Esophagus muscularis mucosa (tissue), 3 donors: Measurements from ENCODE around the gene POLR1F.

Experiments used
- CTCF ChIP-seq, 3 experiments: fragments of 200-600 bp in 2 of 3; fragments of 450-650 bp in 1 of 3; sonication (generic) in 2 of 3; IDR thresholded peaks; one replicate each; pipeline ENCODE4 v1.5.1; 2017 to 2019; ENCODE audit warnings: antibody characterized with exemption in 3 of 3, mild to moderate bottlenecking in 2 of 3, moderate library complexity in 1 of 3
- POLR2A ChIP-seq: fragments of 450-650 bp; IDR thresholded peaks from one replicate; pipeline ENCODE4 v1.6.1; 2017; ENCODE audit warnings: antibody characterized with exemption, moderate library complexity, mild to moderate bottlenecking, low read depth
- POLR2AphosphoS5 ChIP-seq, 2 donors: sonication (generic); formaldehyde crosslinking; IDR thresholded peaks; one replicate each; pipeline ENCODE4 v1.6.1; 2017; ENCODE audit warnings: antibody characterized with exemption in 2 of 2

- TF ChIP-seq POLR2A (no peak), CTCF (IDR thresholded peaks at IDR 0.05) (no peak), POLR2AphosphoS5 (IDR thresholded peaks at IDR 0.05) (no peak)
Observed at GRCh38 chr7:19690736-19691135, 18.1 kb downstream of the POLR1F start.
